HG03521 (cell line): Measurements from ENCODE around the gene STX16.
A peak's percentile ranks its signal among the peaks of the same experiment; 100 is the strongest.

ENCODE experiments used
- ATAC-seq: cut with Tn5 transposase; IDR thresholded peaks from one replicate; pipeline ENCODE4 v1.9.1; 2021; ENCODE audit warnings: mild to moderate bottlenecking, moderate library complexity; ENCODE audit not compliant: unreplicated experiment

The STX16 gene

GRCh38 chr20:58651946-58652605, 993 bp downstream of the STX16 start:
- ATAC-seq, result peak; percentile 41

- no peak for ATAC-seq
Observed at GRCh38 chr20:58652606-58653294, 1.7 kb downstream of the STX16 start.

GRCh38 chr20:58654337-58654736, 3.3 kb downstream of the STX16 start:
- no peak for ATAC-seq

GRCh38 chr20:58655328-58656107, 4.4 kb downstream of the STX16 start:
- ATAC-seq, result no peak

DNA sequence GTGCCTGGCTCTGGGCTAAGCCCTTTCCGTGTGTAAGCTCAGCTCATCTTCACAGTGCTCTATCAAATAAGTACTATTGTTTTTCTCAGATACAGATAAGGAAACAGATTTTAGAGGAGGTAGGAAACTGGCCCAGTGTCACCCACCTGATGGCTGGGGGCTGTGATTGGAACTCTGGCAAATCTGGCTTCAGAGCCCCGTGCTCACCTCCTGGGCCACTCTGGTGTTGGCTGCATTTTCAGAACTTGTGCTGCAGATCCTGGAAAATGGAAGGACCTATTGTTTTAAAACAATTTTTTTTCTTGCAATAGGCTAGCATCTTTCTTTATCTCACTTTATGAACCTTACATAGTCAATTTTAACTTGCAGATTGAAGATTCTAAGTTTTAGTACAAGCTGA, 5.7 kb downstream of the STX16 start:
- ATAC-seq, result no peak

GRCh38 chr20:58657262-58657661, 6.2 kb downstream of the STX16 start:
- no peak for ATAC-seq

DNA sequence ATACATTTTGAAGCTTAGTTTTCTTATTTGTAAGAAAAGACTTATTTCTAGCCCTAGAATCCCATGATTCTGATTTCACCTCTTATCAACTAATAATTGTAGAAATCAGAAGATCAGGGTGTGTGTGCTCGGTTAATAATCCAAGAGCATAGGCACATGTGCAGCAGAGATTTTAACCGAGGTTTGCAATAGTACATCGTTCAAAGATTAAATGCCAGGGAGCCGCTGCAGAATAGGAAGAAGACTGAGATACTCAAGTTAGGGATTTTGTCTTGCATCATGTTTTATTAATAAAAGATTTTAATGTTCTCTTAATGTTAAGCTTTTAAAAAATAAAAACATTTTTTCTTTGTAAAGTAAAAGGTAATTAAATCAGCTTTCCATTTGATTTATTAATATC, 6.9 kb downstream of the STX16 start:
- no peak for ATAC-seq

GRCh38 chr20:58658760-58659159, 7.7 kb downstream of the STX16 start:
- ATAC-seq, result no peak

GRCh38 chr20:58659841-58660240, 8.8 kb downstream of the STX16 start:
- no peak for ATAC-seq

DNA sequence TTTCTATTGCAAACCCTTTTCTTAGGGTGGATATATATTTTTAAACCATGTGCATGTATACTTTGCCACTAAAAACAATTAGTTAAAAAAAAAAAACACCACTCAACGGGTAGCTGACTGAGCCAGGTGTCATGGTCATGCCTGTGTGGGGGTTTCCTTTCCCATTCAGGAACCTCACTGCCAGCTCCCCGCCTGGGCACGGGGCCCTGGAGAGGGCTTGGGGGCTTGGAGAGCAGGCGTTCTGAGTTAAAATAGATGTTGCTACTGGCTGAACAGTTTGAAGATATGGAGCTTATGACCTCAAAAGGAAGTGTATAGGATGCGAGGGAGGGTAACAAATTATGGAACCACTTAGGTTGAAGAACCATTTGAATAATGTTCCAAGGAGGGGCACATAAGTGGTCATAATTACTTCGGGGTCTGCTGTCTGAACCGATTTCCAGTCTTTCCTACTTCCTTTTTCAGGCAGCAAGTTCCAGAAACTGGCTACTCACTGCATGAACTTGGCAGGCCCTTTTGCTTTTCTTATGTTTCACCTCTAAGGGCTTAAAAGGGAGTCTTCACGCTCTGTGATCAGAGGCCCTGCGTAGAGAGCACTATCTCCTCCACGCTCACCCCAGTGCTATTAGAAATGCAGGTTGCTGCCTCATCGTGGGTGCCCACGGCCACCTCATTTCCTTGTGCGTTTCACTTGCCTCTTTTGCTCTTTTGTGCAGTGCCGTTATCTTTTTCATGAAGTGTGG, 9.9 kb downstream of the STX16 start:
- no peak for ATAC-seq

DNA sequence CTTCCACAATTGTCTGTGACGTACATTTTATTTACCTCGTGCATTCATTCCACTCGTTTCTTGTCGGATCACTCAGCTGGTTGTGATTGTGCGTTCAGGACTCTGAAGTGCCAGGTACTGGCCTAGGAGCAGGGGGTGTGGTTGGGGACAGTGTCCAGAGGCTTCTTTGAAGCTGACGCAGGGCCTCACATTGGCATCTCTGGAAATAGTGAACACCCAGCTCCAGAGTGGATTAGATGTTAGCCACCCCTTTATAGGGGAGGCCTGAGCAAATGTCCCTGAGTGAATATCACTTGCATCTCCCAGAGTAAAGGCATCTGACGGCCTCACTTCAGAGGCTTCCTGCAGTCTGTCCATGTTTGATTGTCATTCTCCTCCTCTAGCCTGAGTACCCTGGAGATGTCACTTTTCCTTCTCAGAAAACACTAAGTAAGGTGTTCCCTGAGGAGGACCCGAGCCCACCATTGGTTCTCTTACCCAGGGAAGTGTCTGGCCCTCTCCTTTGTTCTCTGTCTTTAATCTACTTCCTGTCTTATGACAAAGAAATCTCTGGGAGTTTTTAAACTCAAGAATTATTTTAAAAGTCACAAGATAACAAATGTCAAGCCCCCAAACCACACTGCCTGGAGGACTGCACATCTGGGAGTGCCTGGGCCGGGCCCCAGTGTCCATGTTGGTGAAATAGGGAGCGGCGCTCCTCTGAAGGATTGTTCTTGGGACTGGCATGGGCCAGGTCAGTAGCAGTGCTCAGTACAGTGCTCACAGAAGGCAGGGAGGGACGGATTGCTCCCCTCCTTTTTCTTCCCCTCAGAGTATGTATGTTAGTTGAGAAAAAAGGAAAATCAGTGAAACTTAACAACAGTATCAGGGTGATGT, 10.8 kb downstream of the STX16 start:
- no peak for ATAC-seq

DNA sequence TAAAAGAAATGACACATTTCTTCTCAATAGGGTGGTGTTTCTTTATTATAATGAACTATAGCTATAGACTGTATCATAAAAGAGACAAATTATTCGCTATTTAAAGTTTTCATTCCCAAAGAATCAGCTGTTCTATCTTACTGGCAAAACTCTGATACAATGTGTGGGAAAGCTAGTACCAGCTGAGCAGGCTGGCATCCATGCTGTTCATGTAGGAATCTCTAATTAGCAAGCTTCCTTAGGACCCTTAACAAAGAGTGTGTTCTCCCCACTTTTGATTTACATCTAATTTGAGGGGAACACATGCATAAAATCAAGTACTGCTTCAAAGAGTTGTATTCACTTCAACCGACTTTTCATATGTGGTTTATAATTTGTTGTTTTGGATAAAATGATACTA, 13.2 kb downstream of the STX16 start:
- no peak for ATAC-seq

DNA sequence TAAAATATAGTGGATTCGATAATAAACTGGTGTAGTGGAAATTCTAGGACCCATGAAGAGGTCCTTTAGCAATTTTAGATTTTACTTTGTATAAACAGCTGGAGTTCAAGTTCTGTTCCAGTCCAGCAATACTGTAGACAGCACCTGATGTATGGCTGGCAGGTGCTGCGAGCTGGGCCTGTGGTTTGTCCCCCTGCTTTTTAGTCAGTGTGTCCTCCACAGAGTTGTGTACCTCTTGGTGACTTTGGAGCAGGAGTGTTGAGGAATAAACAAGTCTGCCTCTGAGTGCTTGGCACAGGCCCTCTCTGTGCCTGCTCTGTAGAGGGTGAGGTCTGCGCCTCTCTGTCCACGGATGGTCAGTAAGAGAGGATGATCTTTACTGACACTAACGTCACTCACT, 13.8 kb downstream of the STX16 start:
- ATAC-seq, result no peak

DNA sequence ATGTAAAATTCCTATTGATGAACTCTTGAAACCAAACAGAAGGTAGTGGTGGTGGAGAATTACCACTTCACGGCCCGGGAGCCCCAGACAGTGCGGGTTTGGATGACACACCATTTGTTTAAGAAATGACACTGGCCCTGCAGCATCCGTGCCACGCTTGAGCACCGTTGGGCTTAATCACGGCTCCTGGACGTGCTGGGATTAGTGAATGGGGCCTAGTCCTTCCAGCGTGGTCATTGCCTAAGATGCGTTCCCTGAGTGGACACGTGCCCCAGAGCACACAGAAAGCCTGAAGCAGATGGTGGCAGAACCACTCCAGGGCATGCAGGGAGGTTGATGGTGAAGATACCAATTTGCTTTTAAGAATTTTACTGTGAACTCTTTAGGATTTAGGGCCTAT, 14.5 kb downstream of the STX16 start:
- ATAC-seq, result no peak

DNA sequence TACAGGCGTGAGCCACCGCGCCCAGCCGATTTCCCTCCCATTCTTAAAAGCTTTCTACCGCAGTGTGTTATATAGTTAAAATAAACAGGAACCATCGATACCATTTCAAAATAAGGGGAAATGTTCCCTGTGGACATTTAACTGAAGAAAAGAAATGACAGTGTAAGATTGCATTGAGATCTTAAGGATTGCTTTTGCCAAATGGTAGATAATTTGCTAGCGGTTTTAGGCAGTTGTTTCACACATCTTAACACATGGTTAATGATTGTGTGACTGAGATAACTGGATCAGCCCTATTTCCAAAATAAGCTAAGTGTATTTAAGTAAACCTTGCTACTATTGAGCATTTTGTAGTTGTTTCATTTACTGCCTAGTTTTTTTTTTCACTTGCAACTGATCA, 15.6 kb downstream of the STX16 start:
- ATAC-seq, result no peak

DNA sequence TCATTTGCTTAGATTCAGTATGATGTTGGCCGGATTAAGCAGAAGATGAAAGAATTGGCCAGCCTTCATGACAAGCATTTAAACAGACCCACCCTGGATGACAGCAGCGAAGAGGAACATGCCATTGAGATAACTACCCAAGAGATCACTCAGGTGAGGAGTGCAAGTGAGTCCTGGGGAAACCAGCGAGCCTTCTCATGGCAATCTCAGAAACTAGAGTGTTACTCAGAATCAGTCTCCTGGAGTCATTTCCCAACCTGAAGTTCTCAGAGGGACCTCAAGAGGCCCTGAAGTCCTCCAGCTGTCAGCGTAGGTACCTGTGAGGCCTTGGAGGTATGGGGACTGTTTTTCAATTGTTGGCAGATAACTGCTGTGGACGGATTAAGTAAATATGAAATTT, 16.9 kb downstream of the STX16 start:
- ATAC-seq, result no peak

- no peak for ATAC-seq
Observed at GRCh38 chr20:58668901-58669286, 17.8 kb downstream of the STX16 start.

DNA sequence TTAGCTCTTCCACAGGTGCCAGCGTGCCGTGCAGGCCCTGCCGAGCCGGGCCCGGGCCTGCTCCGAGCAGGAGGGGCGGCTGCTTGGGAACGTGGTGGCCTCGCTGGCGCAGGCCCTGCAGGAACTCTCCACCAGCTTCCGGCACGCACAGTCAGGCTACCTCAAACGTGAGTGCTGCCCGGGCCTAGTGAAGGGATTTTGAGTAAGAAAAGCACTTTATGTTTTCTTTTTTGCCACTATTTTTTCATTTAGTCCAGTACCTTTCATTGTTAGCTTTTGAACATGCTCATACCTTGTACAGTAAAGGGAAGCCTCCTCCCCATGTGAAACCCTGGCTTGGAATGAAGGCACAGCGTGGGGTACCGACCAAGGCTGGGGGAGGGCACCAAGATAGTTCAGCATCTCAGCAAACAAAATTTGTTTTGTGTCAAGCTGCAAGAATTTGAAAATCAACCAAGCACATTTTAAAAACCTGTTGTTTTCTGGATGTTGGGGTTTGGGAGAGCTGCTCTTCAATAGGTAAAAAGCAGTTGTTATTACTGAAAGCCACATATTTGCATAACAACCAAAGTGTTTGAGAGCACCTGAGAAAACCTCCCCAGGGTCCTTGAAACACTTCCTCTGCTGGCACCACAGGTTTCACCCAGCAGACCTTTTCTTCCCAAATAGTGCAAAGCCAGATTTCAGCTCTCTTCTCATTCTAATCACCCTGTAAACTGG, 18.4 kb downstream of the STX16 start:
- no peak for ATAC-seq

- no peak for ATAC-seq
Observed at GRCh38 chr20:58670102-58670501, 19.0 kb downstream of the STX16 start.

- no peak for ATAC-seq
Observed at GRCh38 chr20:58670659-58671058, 19.6 kb downstream of the STX16 start.
